Muscle of leg (tissue), 16 donors: ENCODE measurements around the gene ECM1. TPM values are rescaled to one million over a fixed set of nuclear protein-coding genes. Genes with fewer than 3 reads are reported as not detected.

Source experiments
- DNase-seq: peaks from one replicate; pipeline ENCODE4 v3.0.0; 2013
- H3K27ac ChIP-seq: one replicate; pipeline ENCODE4 v1.5.1; 2013; ENCODE audit warnings: mild to moderate bottlenecking, low read length, control low read depth
- H3K27me3 ChIP-seq: one replicate; pipeline ENCODE4 v1.6.1; 2013; ENCODE audit warnings: low read length; ENCODE audit not compliant: control insufficient read depth, insufficient read depth
- H3K36me3 ChIP-seq: one replicate; pipeline ENCODE4 v1.6.1; 2013; ENCODE audit warnings: low read length; ENCODE audit not compliant: control insufficient read depth, insufficient read depth
- H3K4me1 ChIP-seq: one replicate; pipeline ENCODE4 v1.6.1; 2013; ENCODE audit warnings: low read length; ENCODE audit not compliant: control insufficient read depth, insufficient read depth
- H3K4me3 ChIP-seq: one replicate; pipeline ENCODE4 v1.5.1; 2013; ENCODE audit warnings: low read length, control low read depth
- H3K9me3 ChIP-seq: replicated peaks from 2 replicates; pipeline ENCODE4 v1.6.1; 2013; ENCODE audit warnings: low read depth, low read length; ENCODE audit not compliant: control insufficient read depth
- WGBS: methylation state at CpG from one replicate; pipeline ENCODE4 v1.1.5; 2013; ENCODE audit warnings: missing lambda C conversion rate; ENCODE audit not compliant: insufficient coverage; 5-methylcytosine and 5-hydroxymethylcytosine counted together
- long read RNA-seq, 11 donors: transcript quantifications; one replicate each; lab custom pipeline, GENCODE V29; 2026
- polyA plus RNA-seq, 8 donors: library from polyadenylated mRNA; unstranded; fragments of 120-200 nt; gene quantifications; one replicate each; pipeline versions ENCODE4 v1.2.1 to v1.2.3, GENCODE V29; 2013; ENCODE audit warnings: inconsistent platforms in 1 of 8, low replicate concordance in 1 of 8; ENCODE audit not compliant: insufficient read length in 8 of 8, insufficient read depth in 1 of 8
- total RNA-seq: library from RNA; stranded (reverse); fragments of 120-200 nt; gene quantifications from one replicate; pipeline ENCODE4 v1.2.4, GENCODE V29; 2013

The ECM1 gene
- total RNA-seq (2.2 TPM), polyA plus RNA-seq (10 to 100 TPM in 1 of 8 donors, 1 to 10 TPM in 7; 2.8 to 12.9 (median 3.9) TPM)
- long read RNA-seq, donor 1 = 0 reads
- long read RNA-seq, donor 2, partial matches to known transcripts = 0 of 1 reads
- long read RNA-seq, donor 2, other reads (novel, unspliced or antisense) = 0 of 1 reads
- long read RNA-seq, donor 3 = 0 reads
- long read RNA-seq, donor 4 = 0 reads
- long read RNA-seq, donor 5 = 0 reads
- long read RNA-seq, donor 6 = 0 reads
- long read RNA-seq, donor 7, partial matches to known transcripts = 0 of 2 reads
- long read RNA-seq, donor 7, other reads (novel, unspliced or antisense) = 0 of 2 reads
- long read RNA-seq, donor 8 = 0 reads
- long read RNA-seq, donor 9 = 0 reads
- long read RNA-seq, donor 10 = 0 reads
- long read RNA-seq, donor 11 = 0 reads

- H3K27ac ChIP-seq = no peak within 1 kb of the TSS
- no peaks in the 10 kb centered on the region for H3K27me3 ChIP-seq
- peaks cover 16% of the 10 kb centered on the region for H3K4me1 ChIP-seq
- 67% methylated on average over 1 of the region's 7 CpGs for WGBS
- H3K9me3 ChIP-seq = no peaks in the 10 kb centered on the region
- H3K36me3 ChIP-seq = peaks cover 53% of the 10 kb centered on the region
- H3K4me3 ChIP-seq = no peak within 1 kb of the TSS
- peak; percentile 37 for DNase-seq
Observed at GRCh38 chr1:150507912-150508864, at the start of gene ECM1. Gene ECM1, plus strand, starts transcription at chr1:150508109. Its CDS starts 101 bp downstream, at chr1:150508210.

DNA sequence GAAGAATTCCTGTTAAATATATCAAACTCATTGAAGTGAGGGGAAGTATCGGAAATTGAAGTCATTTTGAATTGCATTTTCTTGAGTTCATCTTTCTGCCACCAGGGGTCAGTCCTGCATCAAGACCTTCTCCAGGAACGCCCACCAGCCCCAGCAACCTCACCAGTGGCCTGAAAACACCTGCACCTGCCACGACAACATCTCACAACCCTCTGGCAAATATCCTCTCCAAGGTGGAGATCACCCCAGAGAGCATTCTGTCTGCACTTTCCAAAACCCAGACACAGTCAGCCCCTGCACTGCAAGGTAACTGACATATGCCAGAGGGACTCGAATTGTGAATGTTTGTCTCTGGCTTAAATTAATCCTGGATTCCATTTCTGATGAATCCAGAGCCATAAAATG, 43.5 kb upstream of the ECM1 start:
- H3K36me3 ChIP-seq = peaks cover 48% of the 10 kb centered on the region

GRCh38 chr1:150466964-150467363, 40.9 kb upstream of the ECM1 start:
- Histone ChIP-seq H3K4me1 (no peaks in the 10 kb centered on the region), H3K4me3 (no peak overlapping the region), H3K27me3 (no peaks in the 10 kb centered on the region), H3K9me3 (no peaks in the 10 kb centered on the region), H3K36me3 (peaks cover 50% of the 10 kb centered on the region), H3K27ac (no peak overlapping the region)
- no peak for DNase-seq

More for the DNA sequence above, 43.5 kb upstream of the ECM1 start:
- Histone ChIP-seq H3K4me3 (no peak overlapping the region), H3K27ac (no peak overlapping the region), H3K9me3 (no peaks in the 10 kb centered on the region), H3K4me1 (no peaks in the 10 kb centered on the region), H3K27me3 (no peaks in the 10 kb centered on the region)
- 16% methylated on average over 2 of the region's 4 CpGs for WGBS
- peak; percentile 60 for DNase-seq

DNA sequence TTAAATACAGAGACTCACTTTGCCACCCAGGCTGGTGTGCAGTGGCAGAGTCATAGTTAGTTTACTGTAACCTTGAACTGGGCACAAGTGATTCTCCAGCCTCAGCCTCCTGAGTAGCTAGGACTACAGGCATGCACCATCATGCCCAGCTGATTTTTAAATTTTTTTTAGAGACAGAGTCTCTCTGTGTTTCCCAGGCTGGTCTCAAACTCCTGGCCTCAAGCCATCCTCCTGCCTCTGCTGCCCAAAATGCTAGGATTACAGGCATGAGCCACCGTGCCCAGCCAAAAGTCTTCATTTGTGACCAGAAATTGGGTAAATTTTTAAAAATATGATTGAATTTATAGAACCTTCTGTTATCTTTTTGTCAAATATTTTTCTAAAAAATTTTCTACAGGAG, 38.6 kb upstream of the ECM1 start:
- WGBS = no CpG with 5 or more reads among the region's 1 CpG
- Histone ChIP-seq H3K4me1 (no peaks in the 10 kb centered on the region), H3K27ac (no peak overlapping the region), H3K27me3 (no peaks in the 10 kb centered on the region), H3K4me3 (no peak overlapping the region), H3K9me3 (no peaks in the 10 kb centered on the region), H3K36me3 (peaks cover 53% of the 10 kb centered on the region)
- no peak for DNase-seq

DNA sequence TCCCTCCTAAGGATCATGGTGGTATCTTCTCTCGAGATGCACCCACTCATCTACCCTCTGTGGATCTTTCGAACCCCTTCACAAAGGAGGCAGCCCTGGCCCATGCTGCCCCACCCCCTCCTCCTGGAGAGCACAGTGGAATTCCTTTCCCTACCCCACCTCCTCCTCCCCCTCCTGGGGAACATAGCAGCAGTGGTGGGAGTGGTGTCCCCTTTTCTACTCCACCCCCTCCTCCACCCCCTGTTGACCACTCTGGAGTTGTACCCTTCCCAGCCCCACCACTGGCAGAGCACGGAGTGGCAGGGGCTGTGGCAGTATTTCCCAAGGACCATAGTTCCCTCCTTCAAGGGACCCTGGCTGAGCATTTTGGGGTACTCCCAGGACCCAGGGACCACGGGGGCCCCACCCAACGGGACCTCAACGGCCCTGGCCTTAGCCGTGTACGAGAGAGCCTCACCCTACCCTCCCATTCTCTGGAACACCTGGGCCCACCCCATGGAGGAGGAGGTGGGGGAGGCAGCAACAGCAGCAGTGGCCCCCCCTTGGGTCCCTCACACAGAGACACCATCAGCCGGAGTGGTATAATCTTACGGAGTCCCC, 35.2 kb upstream of the ECM1 start:
- no peak overlapping the region for H3K27ac ChIP-seq
- peaks cover 35% of the 10 kb centered on the region for H3K36me3 ChIP-seq
- 87% methylated on average over 8 of the region's 10 CpGs for WGBS
- no peaks in the 10 kb centered on the region for H3K27me3 ChIP-seq
- no peaks in the 10 kb centered on the region for H3K9me3 ChIP-seq
- no peak for DNase-seq
- no peak overlapping the region for H3K4me3 ChIP-seq
- peaks cover 4% of the 10 kb centered on the region for H3K4me1 ChIP-seq

- no peaks in the 10 kb centered on the region for H3K9me3 ChIP-seq
- H3K4me1 ChIP-seq = peaks cover 4% of the 10 kb centered on the region
- no peak overlapping the region for H3K27ac ChIP-seq
- DNase-seq = peak; percentile 23
- 60% methylated on average over 1 of the region's 4 CpGs for WGBS
- no peak overlapping the region for H3K4me3 ChIP-seq
- H3K36me3 ChIP-seq = peaks cover 32% of the 10 kb centered on the region
- no peaks in the 10 kb centered on the region for H3K27me3 ChIP-seq
Observed at GRCh38 chr1:150473659-150474058, 34.2 kb upstream of the ECM1 start.

DNA sequence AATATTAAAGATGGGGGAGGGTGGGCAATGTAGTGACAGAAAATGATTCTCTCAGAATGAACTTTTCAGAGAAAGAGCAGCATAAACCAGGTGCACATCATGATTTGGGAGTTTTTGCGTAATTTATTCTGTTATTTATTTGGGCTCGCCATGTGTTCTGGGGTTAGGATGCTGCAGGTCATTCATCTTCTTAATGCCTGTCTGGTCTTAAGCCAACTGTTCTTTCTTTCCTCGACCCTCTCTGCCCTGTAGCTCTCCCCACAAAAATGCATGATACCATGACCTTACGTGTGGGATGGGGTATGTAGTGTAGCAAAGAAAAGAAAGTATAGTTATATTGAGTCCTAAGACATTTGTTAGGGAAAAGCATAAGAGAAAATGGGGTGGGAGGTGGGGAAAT, 33.0 kb upstream of the ECM1 start:
- WGBS = no CpG with 5 or more reads among the region's 4 CpGs
- no peaks in the 10 kb centered on the region for H3K9me3 ChIP-seq
- no peak overlapping the region for H3K27ac ChIP-seq
- H3K4me3 ChIP-seq = no peak overlapping the region
- no peaks in the 10 kb centered on the region for H3K27me3 ChIP-seq
- DNase-seq = no peak
- peaks cover 30% of the 10 kb centered on the region for H3K36me3 ChIP-seq
- peaks cover 4% of the 10 kb centered on the region for H3K4me1 ChIP-seq

GRCh38 chr1:150476754-150477153, 31.2 kb upstream of the ECM1 start:
- peak; percentile 35 for DNase-seq
- no CpG with 5 or more reads among the region's 3 CpGs for WGBS
- H3K27ac ChIP-seq = no peak overlapping the region
- no peaks in the 10 kb centered on the region for H3K9me3 ChIP-seq
- no peak overlapping the region for H3K4me3 ChIP-seq
- no peaks in the 10 kb centered on the region for H3K27me3 ChIP-seq
- H3K4me1 ChIP-seq = peaks cover 4% of the 10 kb centered on the region
- H3K36me3 ChIP-seq = peaks cover 13% of the 10 kb centered on the region

GRCh38 chr1:150477320-150477719, 30.6 kb upstream of the ECM1 start:
- Histone ChIP-seq H3K9me3 (no peaks in the 10 kb centered on the region), H3K27me3 (no peaks in the 10 kb centered on the region), H3K36me3 (peaks cover 8% of the 10 kb centered on the region), H3K4me3 (no peak overlapping the region), H3K4me1 (peaks cover 4% of the 10 kb centered on the region), H3K27ac (peak overlapping the region; percentile 3)
- no peak for DNase-seq
- no CpG with 5 or more reads among the region's 1 CpG for WGBS

- WGBS = 63% methylated on average over 2 of the region's 4 CpGs
- H3K36me3 ChIP-seq = peaks cover 3% of the 10 kb centered on the region
- no peak overlapping the region for H3K4me3 ChIP-seq
- H3K4me1 ChIP-seq = peaks cover 4% of the 10 kb centered on the region
- peak overlapping the region; percentile 3 for H3K27ac ChIP-seq
- DNase-seq = no peak
- no peaks in the 10 kb centered on the region for H3K9me3 ChIP-seq
- H3K27me3 ChIP-seq = no peaks in the 10 kb centered on the region
Observed at GRCh38 chr1:150477733-150478132, 30.2 kb upstream of the ECM1 start.
